ENCODE measurements around the gene KLF3.
A peak's percentile ranks its signal among the peaks of the same experiment; 100 is the strongest.

Gene KLF3

DNA sequence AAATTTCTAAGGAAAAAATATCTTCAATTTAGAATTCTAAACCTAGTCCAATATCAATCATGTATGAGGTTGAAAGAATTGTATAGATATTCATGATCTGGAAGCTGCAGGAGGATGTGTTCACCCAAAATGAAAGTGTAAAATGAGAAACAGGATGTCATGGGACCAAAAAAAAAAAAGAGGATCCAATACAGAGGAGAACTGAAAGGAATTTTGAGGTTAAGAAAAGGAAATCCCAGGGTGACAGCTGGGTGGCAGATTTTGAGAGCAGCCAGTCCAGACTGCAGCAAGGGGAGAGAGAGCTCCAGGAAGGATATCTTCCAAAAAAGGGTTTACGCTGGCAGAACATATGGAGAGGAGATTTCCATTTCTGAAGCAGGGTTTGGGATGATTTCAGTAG is 79.9 kb downstream of the KLF3 start:
- DNase-seq (ENCODE audit: low spot score): peak; percentile 55

DNA sequence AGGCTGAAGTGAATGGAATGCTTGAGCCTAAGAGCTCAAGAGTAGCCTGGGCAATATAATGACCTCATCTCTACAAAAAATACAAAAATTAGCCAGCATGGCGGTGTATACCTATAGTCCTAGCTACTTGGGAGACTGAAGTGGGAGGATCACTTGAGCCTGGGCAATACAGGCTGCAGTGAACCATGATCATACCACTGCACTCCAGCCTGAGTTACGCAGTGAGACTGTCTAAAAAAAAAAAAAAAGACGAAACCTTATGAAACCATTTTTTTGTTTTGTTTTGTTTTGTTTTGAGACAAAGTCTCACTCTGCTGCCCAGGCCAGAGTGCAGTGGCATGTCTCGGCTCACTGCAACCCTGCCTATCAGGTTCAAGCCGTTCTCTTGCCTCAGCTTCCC is 81.9 kb downstream of the KLF3 start:
- DNase-seq (ENCODE audit: low spot score): no peak

DNA sequence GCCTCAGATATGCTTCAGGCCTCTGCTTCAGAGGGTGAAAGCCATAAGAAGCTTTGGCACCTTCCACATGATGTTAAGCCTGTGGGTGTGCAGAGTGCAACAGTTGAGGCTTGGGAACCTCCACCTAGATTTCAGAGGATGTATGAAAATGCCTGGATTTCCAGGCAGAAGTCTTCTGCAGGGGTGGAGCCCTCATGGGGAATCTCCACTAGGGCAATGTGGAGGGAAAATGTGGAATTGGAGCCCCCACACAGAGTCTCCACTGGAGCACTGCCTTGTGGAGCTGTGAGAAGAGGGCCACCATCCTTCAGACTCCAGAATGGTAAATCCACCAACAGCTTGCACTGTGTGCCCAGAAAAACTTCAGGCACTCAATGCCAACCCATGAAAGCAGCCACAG is 83.6 kb downstream of the KLF3 start:
- no peak for DNase-seq (ENCODE audit: low spot score)

GRCh38 chr4:38749336-38749735 is 85.3 kb downstream of the KLF3 start:
- DNase-seq (ENCODE audit: low spot score): no peak
